Neural cell (in vitro differentiated cells): Measurements from ENCODE around the gene KRT9. TPM values are rescaled to one million over a fixed set of nuclear protein-coding genes. Genes with fewer than 3 reads are reported as not detected.

Experiments
- H2AFZ ChIP-seq: fragments of 200-600, 300-800 bp; sonication (generic), shearing (Covaris generic); 2 replicates; pipeline ENCODE4 v1.6.0; 2014; ENCODE audit warnings: low read depth, mild to moderate bottlenecking, antibody characterized with exemption, low read length, moderate library complexity
- H3F3A ChIP-seq: fragments of 200-600 bp; shearing (Covaris generic); 2 replicates; pipeline ENCODE4 v1.6.1; 2016; ENCODE audit warnings: mild to moderate bottlenecking, moderate library complexity, mixed read lengths, antibody characterized with exemption, low read length; ENCODE audit not compliant: insufficient read depth, poor library complexity, severe bottlenecking
- H3K27ac ChIP-seq: fragments of 200-600, 300-800 bp; sonication (generic), shearing (Covaris generic); 2 replicates; pipeline ENCODE4 v1.5.1; 2014; ENCODE audit warnings: mild to moderate bottlenecking, low read length, moderate library complexity
- H3K27me3 ChIP-seq: fragments of 300-800, 200-600 bp; sonication (generic), shearing (Covaris generic); 2 replicates; pipeline ENCODE4 v1.6.0; 2014; ENCODE audit warnings: mild to moderate bottlenecking, low read depth, low read length, moderate library complexity; ENCODE audit not compliant: insufficient read depth
- H3K36me3 ChIP-seq: fragments of 300-800, 200-600 bp; sonication (generic), shearing (Covaris generic); 2 replicates; pipeline ENCODE4 v1.5.1; 2014; ENCODE audit warnings: mild to moderate bottlenecking, antibody characterized with exemption, low read length, moderate library complexity; ENCODE audit not compliant: insufficient read depth
- H3K4me2 ChIP-seq: fragments of 300-800, 200-600 bp; sonication (generic), shearing (Covaris generic); 2 replicates; pipeline ENCODE4 v1.6.0; 2014; ENCODE audit warnings: mild to moderate bottlenecking, low read length
- H3K4me3 ChIP-seq: fragments of 300-800, 200-600 bp; sonication (generic), shearing (Covaris generic); 2 replicates; pipeline ENCODE4 v1.5.1; 2014; ENCODE audit warnings: mild to moderate bottlenecking, low read length, moderate library complexity
- H3K79me2 ChIP-seq: fragments of 200-600 bp; shearing (Covaris generic); replicated peaks from 2 replicates; pipeline ENCODE4 v1.6.0; 2014; ENCODE audit warnings: mild to moderate bottlenecking, low read length, moderate library complexity; ENCODE audit not compliant: insufficient read depth
- H3K9ac ChIP-seq: fragments of 300-800, 200-600 bp; sonication (generic), shearing (Covaris generic); 2 replicates; pipeline ENCODE4 v1.6.1; 2016; ENCODE audit warnings: mild to moderate bottlenecking, low read length, mixed read lengths
- H3K9me2 ChIP-seq: fragments of 200-600 bp; shearing (Covaris generic); 2 replicates; pipeline ENCODE4 v1.6.1; 2016; ENCODE audit warnings: mild to moderate bottlenecking, low read length, mixed read lengths; ENCODE audit not compliant: insufficient read depth
- H3K9me3 ChIP-seq: fragments of 200-600, 300-800 bp; sonication (generic), shearing (Covaris generic); 2 replicates; pipeline ENCODE4 v1.6.1; 2016; ENCODE audit warnings: mild to moderate bottlenecking, mixed run types, low read length, moderate library complexity, mixed read lengths
- H4K20me1 ChIP-seq: fragments of 200-600 bp; shearing (Covaris generic); 2 replicates; pipeline ENCODE4 v1.6.1; 2016; ENCODE audit warnings: mild to moderate bottlenecking, mixed run types; ENCODE audit not compliant: insufficient read depth
- EP300 ChIP-seq: fragments of 450-650 bp; conservative IDR thresholded peaks from 2 replicates; pipeline ENCODE4 v1.6.1; 2014; ENCODE audit warnings: antibody characterized with exemption, mild to moderate bottlenecking, moderate library complexity; ENCODE audit not compliant: poor library complexity, severe bottlenecking
- EZH2 ChIP-seq: fragments of 200-600, 300-800 bp; shearing (Covaris generic), sonication (generic); IDR thresholded peaks from 2 replicates; pipeline ENCODE4 v1.6.1; 2014; ENCODE audit warnings: antibody characterized with exemption, low read length, borderline replicate concordance, mild to moderate bottlenecking; ENCODE audit not compliant: insufficient read depth, poor library complexity, severe bottlenecking
- REST ChIP-seq: IDR thresholded peaks from 2 replicates; pipeline ENCODE4 v1.6.1; 2012; ENCODE audit warnings: borderline replicate concordance
- SMC3 ChIP-seq: fragments of 450-650 bp; conservative IDR thresholded peaks from 2 replicates; pipeline ENCODE4 v1.6.1; 2014; ENCODE audit warnings: antibody characterized with exemption, mild to moderate bottlenecking, moderate library complexity; ENCODE audit not compliant: poor library complexity
- polyA plus RNA-seq: library from polyadenylated mRNA; depleted of rRNA; stranded (reverse); fragments of >200 nt; gene quantifications from 2 replicates; pipeline ENCODE4 v1.2.3, GENCODE V29; 2014

The KRT9 gene
- polyA plus RNA-seq, 1 donor from 2014 or later, result not detected

- H3K4me2 ChIP-seq, result no peak overlapping the region
- no peak for TF ChIP-seq REST
- peak; percentile 77 for TF ChIP-seq EZH2
- H3F3A ChIP-seq, result no peaks in the 10 kb centered on the region
- peak overlapping the region; percentile 8 for H2AFZ ChIP-seq
- H4K20me1 ChIP-seq, result no peaks in the 10 kb centered on the region
- H3K9me3 ChIP-seq, result no peaks in the 10 kb centered on the region
- H3K9ac ChIP-seq, result no peak overlapping the region
- no peaks in the 10 kb centered on the region for H3K36me3 ChIP-seq
- no peak overlapping the region for H3K27ac ChIP-seq
- peaks cover 28% of the 10 kb centered on the region for H3K27me3 ChIP-seq
- H3K79me2 ChIP-seq, result no peaks in the 10 kb centered on the region
- no peaks in the 10 kb centered on the region for H3K9me2 ChIP-seq
- peak overlapping the region; percentile 55 for H3K4me3 ChIP-seq
Observed at GRCh38 chr17:41527063-41528023, 44.5 kb downstream of the KRT9 start.

- no peaks in the 10 kb centered on the region for H3K9me2 ChIP-seq
- H3K9me3 ChIP-seq, result no peaks in the 10 kb centered on the region
- H3K4me3 ChIP-seq, result no peak overlapping the region
- H3K27me3 ChIP-seq, result peaks cover 26% of the 10 kb centered on the region
- no peaks in the 10 kb centered on the region for H3K79me2 ChIP-seq
- no peak for TF ChIP-seq REST
- TF ChIP-seq EP300, result no peak
- no peak for TF ChIP-seq EZH2
- no peak for TF ChIP-seq SMC3
- H3K36me3 ChIP-seq, result no peaks in the 10 kb centered on the region
- no peaks in the 10 kb centered on the region for H4K20me1 ChIP-seq
- no peaks in the 10 kb centered on the region for H3F3A ChIP-seq
- H3K9ac ChIP-seq, result no peak overlapping the region
- no peak overlapping the region for H3K27ac ChIP-seq
- H3K4me2 ChIP-seq, result no peak overlapping the region
- no peak overlapping the region for H2AFZ ChIP-seq
Observed at GRCh38 chr17:41524261-41524660, 47.6 kb downstream of the KRT9 start.
